Spleen (tissue), 11 donors: ENCODE results near the gene LRRC39. TPM values are rescaled to one million over a fixed set of nuclear protein-coding genes. Genes with fewer than 3 reads are reported as not detected.
"Not testable (repeated sequence)": the region's sequence is repeated elsewhere in the genome, so short reads cannot be mapped to it uniquely, and the experiment has no call there.

Experiments
- DNase-seq: peaks from one replicate; pipeline ENCODE4 v3.0.0-alpha.2; 2020
- H3K27ac ChIP-seq, 8 donors: fragments of 200-600 bp; sonication (generic) in 7 of 8; 1 replicate in 4 of 8; 2 replicates in 4 of 8; pipeline versions ENCODE4 v1.5.0 to v1.8.0; 2016 to 2021; ENCODE audit warnings: inconsistent platforms in 4 of 8, mild to moderate bottlenecking in 4 of 8, moderate library complexity in 1 of 8
- H3K27me3 ChIP-seq, 7 donors: fragments of 200-600 bp; sonication (generic) in 6 of 7; replicated peaks in 1 of 7; 1 replicate in 4 of 7; 2 replicates in 3 of 7; pipeline versions ENCODE4 v1.5.0 to v1.8.0; 2016 to 2021; ENCODE audit warnings: inconsistent platforms in 3 of 7, mild to moderate bottlenecking in 1 of 7
- H3K36me3 ChIP-seq, 6 donors: fragments of 200-600 bp; sonication (generic) in 5 of 6; 1 replicate in 4 of 6; 2 replicates in 2 of 6; pipeline versions ENCODE4 v1.5.0 to v1.8.0; 2016 to 2021; ENCODE audit warnings: inconsistent platforms in 2 of 6
- H3K4me1 ChIP-seq, 6 donors: fragments of 200-600 bp; sonication (generic) in 5 of 6; 1 replicate in 3 of 6; 2 replicates in 3 of 6; pipeline versions ENCODE4 v1.5.0 to v1.8.0; 2016 to 2021; ENCODE audit warnings: inconsistent platforms in 3 of 6
- H3K4me3 ChIP-seq, 8 donors: fragments of 200-600 bp; sonication (generic) in 7 of 8; 1 replicate in 4 of 8; 2 replicates in 4 of 8; pipeline versions ENCODE4 v1.5.0 to v1.8.0; 2016 to 2021; ENCODE audit warnings: inconsistent platforms in 4 of 8, mild to moderate bottlenecking in 4 of 8, moderate library complexity in 2 of 8
- H3K9me3 ChIP-seq, 8 donors: fragments of 200-600 bp; sonication (generic) in 7 of 8; 1 replicate in 4 of 8; 2 replicates in 4 of 8; pipeline versions ENCODE4 v1.5.0 to v1.8.0; 2016 to 2021; ENCODE audit warnings: inconsistent platforms in 4 of 8
- CTCF ChIP-seq, 11 experiments: fragments of 200-600 bp in 7 of 11; fragments of 450-650 bp in 4 of 11; sonication (generic) in 4 of 11; IDR thresholded peaks in 8 of 11; conservative IDR thresholded peaks in 3 of 11; 1 replicate in 7 of 11; 2 replicates in 4 of 11; pipeline versions ENCODE4 v1.4.0 to v1.8.0; 2016 to 2021; ENCODE audit warnings: antibody characterized with exemption in 11 of 11, inconsistent platforms in 4 of 11, mild to moderate bottlenecking in 1 of 11
- POLR2A ChIP-seq, 3 donors: fragments of 450-650 bp; IDR thresholded peaks; one replicate each; pipeline ENCODE4 v1.5.1; 2017; ENCODE audit warnings: antibody characterized with exemption in 3 of 3, mild to moderate bottlenecking in 1 of 3
- POLR2AphosphoS5 ChIP-seq, 3 donors: sonication (generic); formaldehyde crosslinking; IDR thresholded peaks; one replicate each; pipeline ENCODE4 v1.5.1; 2017; ENCODE audit warnings: antibody characterized with exemption in 3 of 3
- WGBS, 5 donors: extraction: QIAGEN DNeasy Blood & Tissue Kit in 3 of 5; methylation state at CpG; one replicate each; pipeline versions ENCODE4 v1.1.5 to v1.1.7; 2013 to 2018; 5-methylcytosine and 5-hydroxymethylcytosine counted together
- intact Hi-C: fragments of 100-400 bp; cut with DNase I; formaldehyde crosslinking; loops from one replicate; pipeline ENCODE4 v1.15.0; 2023; ENCODE audit warnings: low total_unique reads
- polyA plus RNA-seq, 3 donors: library from polyadenylated mRNA; stranded (reverse); fragments of 200-250 nt; gene quantifications; one replicate each; pipeline ENCODE4 v1.2.1, GENCODE V29; 2013
- total RNA-seq, 7 donors: library from RNA; depleted of rRNA in 3 of 7; stranded (reverse); fragments of >200 nt in 3 of 7; fragmentation: NEBNext Ultra II Directional in 4 of 7; extraction: Animal tissue kit (Norgen Biotek cat#: 25700) in 4 of 7; gene quantifications; one replicate each; pipeline versions ENCODE4 v1.1.0 to v1.2.1, GENCODE V29; 2016 to 2021
- donor health status: healthy with polysubstance abuse.
- donor health status: DM: no; HTN: no; CAD: no; lungs with moderate emphysema.
- donor health status: DM: no; HTN: no; CAD: no.
- donor health status: Bipolar disorder and iron deficiency.
- donor health status: healthy.
- donor health status: DM: no; HTN: no; CAD: no.
- donor health status: DM: yes; HTN: yes; CAD: no.

The LRRC39 gene
- total and polyA plus RNA-seq, 10 donors = 0.51 to 3.1 (median 1.1) TPM

DNA sequence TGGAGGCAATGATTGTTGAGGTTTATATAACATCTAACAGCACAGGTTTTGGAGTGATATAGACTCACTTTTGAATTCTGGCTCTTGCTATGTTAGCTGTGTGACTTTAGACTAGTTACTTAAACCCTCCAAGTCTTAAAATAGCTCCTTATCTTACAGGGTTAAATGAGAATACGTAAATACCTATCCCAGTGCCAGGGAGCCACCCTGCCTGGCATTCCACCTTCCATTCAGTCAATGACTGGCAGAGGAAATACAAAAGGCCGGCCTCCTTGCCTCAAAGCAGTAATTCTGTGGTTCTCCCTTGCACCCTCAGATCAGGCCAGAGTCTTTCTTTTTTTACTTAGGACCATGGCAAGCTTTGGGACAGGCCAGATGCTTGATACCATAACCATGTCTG is 39.8 kb upstream of the LRRC39 start:
- DNase-seq = no peak
- 84 to 96% (median 90%) methylated on average over 2 of the region's 2 CpGs for WGBS, 5 donors
- H3K4me1 ChIP-seq = no peaks in the 10 kb centered on the region
- TF ChIP-seq CTCF (IDR thresholded peaks at IDR 0.05 in 8 of 11, conservative IDR thresholded peaks at IDR 0.05 in 3 of 11) (no peak), POLR2AphosphoS5 (IDR thresholded peaks at IDR 0.05) (no peak), POLR2A (IDR thresholded peaks at IDR 0.05) (no peak)
- H3K27ac ChIP-seq = no peak overlapping the region
- peaks cover 0 to 76% (median 42%) of the 10 kb centered on the region in 6 donors for H3K36me3 ChIP-seq
- no peaks in the 10 kb centered on the region for H3K27me3 ChIP-seq
- H3K4me3 ChIP-seq = no peak overlapping the region
- intact Hi-C loops = no loop called here
- no peaks in the 10 kb centered on the region for H3K9me3 ChIP-seq

DNA sequence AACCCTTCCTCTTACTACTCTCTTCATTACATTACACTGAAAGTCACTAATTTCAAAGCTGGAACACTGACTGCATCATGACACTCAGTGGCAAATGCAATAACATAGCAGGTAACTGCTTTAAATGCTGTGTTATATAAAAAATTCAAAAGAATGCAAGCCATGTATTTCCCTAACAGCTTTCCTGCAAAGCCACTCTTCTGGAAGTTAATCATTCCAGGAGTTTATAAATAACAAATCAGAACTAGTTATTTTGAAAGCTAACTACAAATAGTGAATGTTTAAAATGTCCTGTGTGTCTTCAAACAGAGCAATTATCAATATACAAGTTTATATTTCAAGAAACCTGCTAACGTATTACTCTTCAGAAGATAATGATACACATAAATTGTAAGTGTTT is 37.0 kb upstream of the LRRC39 start:
- TF ChIP-seq POLR2AphosphoS5 (IDR thresholded peaks at IDR 0.05) (no peak), POLR2A (IDR thresholded peaks at IDR 0.05) (no peak), CTCF (IDR thresholded peaks at IDR 0.05 in 8 of 11, conservative IDR thresholded peaks at IDR 0.05 in 3 of 11) (no peak)
- H3K9me3 ChIP-seq = no peaks in the 10 kb centered on the region
- no peaks in the 10 kb centered on the region for H3K4me1 ChIP-seq
- no peaks in the 10 kb centered on the region for H3K27me3 ChIP-seq
- 90 to 98% (median 96%) methylated on average over 1 of the region's 1 CpG for WGBS, 5 donors
- no peak for DNase-seq
- H3K27ac ChIP-seq = no peak overlapping the region
- intact Hi-C loops = no loop called here
- H3K36me3 ChIP-seq = peaks cover 0 to 96% (median 54%) of the 10 kb centered on the region in 6 donors
- H3K4me3 ChIP-seq = no peak overlapping the region

DNA sequence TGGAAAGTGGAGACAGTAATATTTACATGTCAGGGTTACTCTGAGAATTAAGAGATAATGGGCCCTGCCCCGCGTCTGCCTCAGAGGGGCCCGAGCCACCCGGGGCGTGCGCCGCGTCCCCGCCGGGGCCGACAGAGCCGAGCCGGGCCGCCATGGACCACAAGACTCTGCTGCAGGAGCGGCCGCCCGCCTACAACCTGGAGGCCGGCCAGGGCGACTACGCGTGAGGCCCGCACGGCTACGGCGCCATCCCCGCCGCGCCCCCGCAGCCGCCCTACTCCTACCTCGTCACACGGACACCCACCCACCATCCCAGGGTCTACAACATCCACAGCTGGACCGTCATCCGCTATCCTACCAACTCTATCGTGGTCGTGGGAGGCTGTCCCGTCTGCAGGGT is 35.1 kb upstream of the LRRC39 start:
- H3K27me3 ChIP-seq = no peaks in the 10 kb centered on the region
- H3K4me3 ChIP-seq = no peak overlapping the region
- H3K9me3 ChIP-seq = no peaks in the 10 kb centered on the region
- intact Hi-C loops = no loop called here
- no peak for DNase-seq
- no peaks in the 10 kb centered on the region for H3K4me1 ChIP-seq
- H3K27ac ChIP-seq = no peak overlapping the region
- 95 to 99% (median 98%) methylated on average over 22 to 37 of the region's 37 CpGs for WGBS, 5 donors
- TF ChIP-seq CTCF (IDR thresholded peaks at IDR 0.05 in 8 of 11, conservative IDR thresholded peaks at IDR 0.05 in 3 of 11) = no peak
- peak in 1 of 3 donors; percentile 23 for TF ChIP-seq POLR2AphosphoS5 (IDR thresholded peaks at IDR 0.05)
- peaks cover 0 to 100% (median 62%) of the 10 kb centered on the region in 6 donors for H3K36me3 ChIP-seq

- TF ChIP-seq POLR2AphosphoS5 (IDR thresholded peaks at IDR 0.05) (no peak), CTCF (IDR thresholded peaks at IDR 0.05 in 8 of 11, conservative IDR thresholded peaks at IDR 0.05 in 3 of 11) (no peak), POLR2A (IDR thresholded peaks at IDR 0.05) (no peak)
- Histone ChIP-seq H3K4me1 (no peaks in the 10 kb centered on the region), H3K27me3 (no peaks in the 10 kb centered on the region), H3K4me3 (no peak overlapping the region), H3K36me3 (peaks cover 3 to 100% (median 61%) of the 10 kb centered on the region in 6 donors), H3K9me3 (peaks cover 0 to 19% (median 15%) of the 10 kb centered on the region in 8 donors), H3K27ac (no peak overlapping the region)
- WGBS, 5 donors = 94 to 99% (median 97%) methylated on average over 2 of the region's 2 CpGs
- no peak for DNase-seq
- intact Hi-C loops = no loop called here
Observed at GRCh38 chr1:100206301-100206700, 28.2 kb upstream of the LRRC39 start.

GRCh38 chr1:100205593-100205992 is 27.5 kb upstream of the LRRC39 start:
- peaks cover 3 to 100% (median 61%) of the 10 kb centered on the region in 6 donors for H3K36me3 ChIP-seq
- H3K9me3 ChIP-seq = peaks cover 0 to 19% (median 15%) of the 10 kb centered on the region in 8 donors
- H3K27me3 ChIP-seq, H3K27ac ChIP-seq, intact Hi-C loops, H3K4me3 ChIP-seq, H3K4me1 ChIP-seq, DNase-seq: not testable (repeated sequence)
- 96 to 100% (median 98%) methylated on average over 2 of the region's 2 CpGs for WGBS, 5 donors

DNA sequence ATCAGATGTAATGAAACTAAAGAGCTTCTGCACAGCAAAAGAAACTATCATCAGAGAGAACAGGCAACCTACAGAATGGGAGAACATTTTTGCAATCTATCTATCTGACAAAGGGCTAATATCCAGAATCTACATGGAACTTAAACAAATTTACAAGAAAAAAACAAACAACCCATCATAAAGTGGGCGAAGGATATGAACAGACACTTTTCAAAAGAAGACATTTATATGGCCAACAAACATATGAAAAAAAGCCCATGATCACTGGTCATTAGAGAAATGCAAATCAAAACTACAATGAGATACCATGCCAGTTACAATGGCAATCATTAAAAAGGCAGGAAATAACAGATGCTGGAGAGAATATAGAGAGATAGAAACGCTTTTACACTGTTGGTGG is 27.0 kb upstream of the LRRC39 start:
- H3K4me1 ChIP-seq, H3K27me3 ChIP-seq, H3K4me3 ChIP-seq, DNase-seq, intact Hi-C loops, H3K27ac ChIP-seq: not testable (repeated sequence)
- peaks cover 0 to 19% (median 15%) of the 10 kb centered on the region in 8 donors for H3K9me3 ChIP-seq
- H3K36me3 ChIP-seq = peaks cover 3 to 100% (median 62%) of the 10 kb centered on the region in 6 donors
- 93 to 99% (median 98%) methylated on average over 2 of the region's 2 CpGs for WGBS, 5 donors

DNA sequence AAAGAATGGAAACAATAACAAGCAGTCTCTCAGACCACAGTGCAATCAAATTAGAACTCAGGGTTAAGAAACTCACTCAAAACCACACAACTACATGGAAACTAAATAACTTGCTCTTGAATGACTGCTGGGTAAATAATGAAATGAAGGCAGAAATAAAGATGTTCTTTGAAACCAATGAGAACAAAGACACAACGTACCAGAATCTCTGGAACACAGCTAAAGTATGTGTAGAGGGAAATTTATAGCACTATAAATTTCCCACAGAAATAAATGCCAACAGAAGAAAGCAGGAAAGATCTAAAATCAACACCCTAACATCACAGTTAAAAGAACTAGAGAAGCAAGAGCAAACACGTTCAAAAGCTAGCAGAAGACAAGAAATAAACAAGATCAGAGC is 24.6 kb upstream of the LRRC39 start:
- H3K27ac ChIP-seq, DNase-seq, intact Hi-C loops, H3K4me1 ChIP-seq, H3K4me3 ChIP-seq, H3K27me3 ChIP-seq: not testable (repeated sequence)
- Histone ChIP-seq H3K9me3 (peaks cover 0 to 19% (median 15%) of the 10 kb centered on the region in 8 donors), H3K36me3 (peaks cover 3 to 100% (median 65%) of the 10 kb centered on the region in 6 donors)
- 89 to 95% (median 93%) methylated on average over 2 of the region's 2 CpGs for WGBS, 5 donors
